HG03575 (cell line): ENCODE results near the gene ING3.
"Not testable (repeated sequence)": the region's sequence is repeated elsewhere in the genome, so short reads cannot be mapped to it uniquely, and the experiment has no call there.

Source experiments
- ATAC-seq: cut with Tn5 transposase; IDR thresholded peaks from one replicate; pipeline ENCODE4 v1.9.1; 2021; ENCODE audit not compliant: unreplicated experiment, insufficient number of reproducible peaks, low FRiP score; ENCODE audit errors: extremely low read depth

The ING3 gene

DNA sequence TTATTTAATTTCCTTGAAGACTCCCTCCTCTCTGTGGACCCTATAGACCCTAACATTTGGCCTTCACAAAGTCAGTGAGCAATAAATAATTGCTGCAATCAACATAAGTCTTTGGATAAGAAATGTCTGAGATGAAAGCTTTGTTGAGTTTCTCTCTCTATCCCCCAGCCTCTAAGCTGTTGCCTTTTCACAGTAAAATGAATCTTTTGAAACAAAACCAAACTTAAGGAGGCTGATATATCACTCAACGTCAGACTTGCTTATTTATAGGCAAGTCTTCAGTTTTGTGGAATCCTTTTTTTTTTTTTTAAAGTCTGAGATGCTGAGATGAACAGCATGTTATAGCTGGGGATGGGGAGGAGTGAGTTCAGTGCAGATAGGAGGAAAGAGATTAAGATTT is 47.9 kb downstream of the ING3 start:
- ATAC-seq, result no peak

DNA sequence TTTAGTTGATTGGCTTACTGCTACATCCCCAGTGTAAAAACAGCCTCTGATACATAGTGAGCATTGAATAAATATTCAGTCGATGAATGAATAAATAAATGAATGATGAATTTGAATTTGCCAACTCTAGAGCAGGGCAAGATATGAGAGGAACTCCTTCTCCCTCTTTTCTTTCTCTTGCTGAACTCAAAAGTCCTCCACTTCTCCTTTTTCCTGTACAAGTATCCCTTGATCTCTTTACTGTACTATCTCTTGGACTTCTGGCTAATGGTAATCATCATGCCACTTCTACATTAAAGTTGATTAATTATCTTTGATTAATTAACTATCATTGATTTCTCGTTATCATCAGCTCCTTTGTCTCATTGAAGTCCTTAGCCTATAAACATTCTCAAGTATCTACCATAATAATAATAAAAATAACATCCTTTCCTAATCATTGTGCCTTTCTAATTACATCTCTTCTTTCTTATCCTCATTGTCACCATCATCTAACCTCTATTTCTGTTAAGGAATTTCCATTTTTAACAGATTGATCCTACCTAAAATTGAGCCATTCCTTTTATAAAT is 48.5 kb downstream of the ING3 start:
- ATAC-seq, result no peak

DNA sequence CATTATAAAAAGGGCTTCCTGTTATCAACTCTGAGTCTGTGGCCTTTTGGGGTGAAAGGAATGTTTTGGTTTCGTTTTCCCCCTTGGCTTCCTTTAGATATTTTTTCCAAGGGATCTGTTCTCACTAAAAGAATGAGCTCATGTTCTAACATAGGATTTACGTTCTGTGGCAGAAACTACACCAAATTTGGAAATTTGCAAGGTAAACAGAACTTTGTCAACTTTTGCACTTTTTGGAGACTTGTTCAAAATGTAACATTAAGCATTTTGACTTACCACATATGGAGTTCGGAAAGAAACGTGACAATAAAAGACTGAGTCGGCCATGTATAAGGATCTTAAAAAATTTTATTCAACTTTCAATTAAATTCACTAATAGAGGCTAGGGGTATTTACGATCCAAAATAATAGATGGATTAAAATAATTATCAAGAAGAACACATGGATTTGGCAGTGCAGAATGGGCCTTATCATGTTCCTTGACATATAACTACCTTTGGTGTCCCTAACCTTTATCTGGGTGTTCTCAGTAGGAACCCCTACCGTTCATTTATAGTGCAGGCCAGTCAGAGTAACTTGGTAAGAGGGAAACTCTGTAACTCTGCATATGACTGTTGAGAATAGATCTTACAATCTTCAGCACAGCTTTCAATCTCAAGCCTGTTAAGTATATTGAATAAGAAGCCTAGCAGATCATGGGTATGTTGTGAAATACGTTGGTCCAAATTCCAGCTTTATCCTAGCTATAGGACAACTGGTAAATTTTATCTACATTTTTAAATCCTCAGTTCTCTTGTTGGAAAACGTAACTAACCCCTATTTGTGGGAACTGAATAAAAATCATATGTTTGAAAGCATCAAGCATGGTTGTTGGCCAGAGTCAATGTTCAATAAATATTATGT is 49.8 kb downstream of the ING3 start:
- no peak for ATAC-seq

DNA sequence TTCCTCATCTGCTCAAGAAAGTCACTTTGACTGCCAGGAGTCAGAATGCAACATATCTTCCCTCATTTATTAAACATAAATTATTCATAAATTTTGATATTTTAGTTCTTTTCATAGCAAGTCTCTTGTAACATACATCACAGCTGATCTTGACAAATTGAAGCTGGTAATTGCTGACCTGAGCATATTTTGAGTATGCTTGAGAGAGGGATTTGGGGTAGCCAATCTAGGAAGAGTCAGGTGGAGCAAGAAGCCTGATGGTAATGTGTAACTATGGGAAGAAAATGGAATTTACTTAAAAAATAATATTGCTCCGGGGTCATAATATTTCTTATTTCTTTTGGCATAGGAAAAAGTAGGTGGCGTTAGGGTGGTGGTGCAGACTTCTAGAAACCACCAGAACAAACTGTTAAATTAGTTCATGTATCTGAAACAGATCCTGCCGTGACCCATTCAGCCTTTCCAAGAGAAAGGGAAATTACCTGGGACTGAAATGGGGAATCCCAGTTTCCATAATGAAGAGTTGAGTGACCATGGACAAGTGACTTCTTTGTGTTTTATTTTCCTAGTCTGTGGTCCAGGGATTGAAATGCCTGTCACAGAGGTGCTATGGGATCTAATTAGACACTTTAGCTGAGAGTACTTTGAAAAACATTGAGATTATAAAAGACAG is 50.8 kb downstream of the ING3 start:
- ATAC-seq, result no peak

DNA sequence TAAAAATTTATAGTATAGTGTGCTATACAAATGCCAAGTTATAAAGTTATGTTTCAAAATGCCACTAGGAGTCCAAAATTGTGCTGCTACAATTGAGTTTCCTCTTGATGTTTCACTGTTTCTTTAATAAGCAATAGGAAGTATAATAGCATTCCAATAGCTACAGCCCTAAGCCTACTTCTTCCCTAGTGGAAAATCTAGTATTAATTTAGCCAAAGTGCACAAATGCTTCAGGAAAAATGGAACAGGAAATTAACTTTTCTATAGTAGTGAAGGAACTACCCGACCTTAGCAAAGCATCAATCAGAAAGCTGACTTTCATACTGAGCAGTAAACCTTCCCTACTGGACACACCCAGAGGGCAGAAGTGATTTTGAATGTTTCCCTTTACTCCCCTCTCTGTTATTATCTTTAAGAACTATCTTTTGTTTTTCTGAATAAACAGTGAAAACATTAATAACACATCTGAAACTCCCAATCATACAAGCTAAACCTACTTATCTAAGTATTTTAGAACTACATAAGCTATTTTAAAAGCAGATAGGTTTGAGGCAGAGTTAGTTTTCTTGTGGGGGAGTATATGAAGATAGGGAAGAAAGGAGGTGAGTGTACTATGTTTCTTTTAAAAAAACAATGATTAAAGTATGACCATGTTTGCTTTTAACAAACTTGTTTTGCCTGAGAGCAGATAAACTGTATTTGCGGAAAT is 51.6 kb downstream of the ING3 start:
- ATAC-seq, result no peak

DNA sequence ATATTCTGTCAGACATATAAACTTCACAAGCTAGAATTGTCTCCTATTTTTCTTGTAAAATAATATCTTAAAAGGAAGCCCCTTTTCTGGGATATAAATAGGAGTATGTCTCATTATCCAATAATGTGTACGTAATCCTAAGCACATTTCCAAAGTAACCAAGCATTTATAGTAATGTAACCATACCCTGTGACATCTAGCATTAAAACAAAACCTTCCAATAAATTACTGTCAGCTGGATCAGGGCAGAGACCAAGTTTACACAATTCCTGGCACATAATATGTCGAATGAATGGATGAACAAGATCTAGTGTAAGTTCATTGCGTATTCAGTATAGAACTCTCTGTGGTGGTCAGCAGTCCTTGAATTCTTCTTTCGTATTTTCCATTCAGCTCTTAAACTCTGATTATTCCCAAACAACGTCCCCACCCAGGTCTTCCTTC is 52.2 kb downstream of the ING3 start:
- no peak for ATAC-seq

DNA sequence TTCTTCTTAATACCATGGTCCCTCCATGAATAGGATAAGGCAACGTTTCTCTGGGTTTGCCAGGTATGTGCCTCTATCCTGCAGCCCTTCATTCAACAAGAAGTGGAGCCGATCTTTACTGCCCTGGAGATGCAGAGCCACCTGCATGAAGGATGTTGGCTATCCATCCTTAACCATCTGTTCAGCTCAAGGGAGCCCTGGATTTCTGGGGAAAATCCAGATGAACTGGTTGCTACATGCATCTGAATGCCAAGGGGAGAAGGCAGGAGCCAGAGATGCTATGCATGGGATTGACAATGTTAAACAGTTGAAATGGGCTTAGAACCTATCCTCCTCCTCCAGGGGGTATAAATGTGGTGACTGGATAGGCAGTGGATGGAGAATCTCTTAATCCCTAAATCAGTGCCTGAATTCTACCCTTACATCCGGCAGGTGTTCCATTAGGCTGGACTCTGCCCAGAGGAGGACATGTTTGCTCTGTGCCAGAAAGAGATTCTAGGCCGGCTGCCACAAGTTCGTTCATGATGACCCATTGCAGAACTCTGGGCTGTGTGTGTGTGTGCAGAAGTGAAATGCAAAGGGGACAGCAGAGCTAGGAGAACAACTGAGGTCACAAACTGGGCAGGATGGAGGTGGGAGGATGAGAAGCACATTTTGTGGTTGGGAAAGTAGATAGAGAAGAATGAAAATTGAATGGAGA is 53.6 kb downstream of the ING3 start:
- ATAC-seq, result no peak

DNA sequence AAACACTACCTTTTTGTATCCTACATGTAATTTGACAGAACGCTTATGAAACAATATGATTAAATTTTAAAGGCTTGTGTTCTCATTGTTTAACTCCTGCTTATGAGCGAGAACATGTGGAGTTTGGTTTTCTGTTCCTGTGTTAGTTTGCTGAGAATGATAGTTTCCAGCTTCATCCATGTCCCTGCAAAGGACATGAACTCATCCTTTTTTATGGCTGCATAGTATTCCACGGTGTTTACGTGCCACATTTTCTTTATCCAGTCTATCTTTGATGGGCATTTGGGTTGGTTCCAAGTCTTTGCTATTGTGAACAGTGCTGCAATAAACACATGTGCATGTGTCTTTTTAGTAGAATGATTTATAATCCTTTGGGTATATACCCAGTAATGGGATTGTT is 54.5 kb downstream of the ING3 start:
- not testable (repeated sequence) for ATAC-seq

DNA sequence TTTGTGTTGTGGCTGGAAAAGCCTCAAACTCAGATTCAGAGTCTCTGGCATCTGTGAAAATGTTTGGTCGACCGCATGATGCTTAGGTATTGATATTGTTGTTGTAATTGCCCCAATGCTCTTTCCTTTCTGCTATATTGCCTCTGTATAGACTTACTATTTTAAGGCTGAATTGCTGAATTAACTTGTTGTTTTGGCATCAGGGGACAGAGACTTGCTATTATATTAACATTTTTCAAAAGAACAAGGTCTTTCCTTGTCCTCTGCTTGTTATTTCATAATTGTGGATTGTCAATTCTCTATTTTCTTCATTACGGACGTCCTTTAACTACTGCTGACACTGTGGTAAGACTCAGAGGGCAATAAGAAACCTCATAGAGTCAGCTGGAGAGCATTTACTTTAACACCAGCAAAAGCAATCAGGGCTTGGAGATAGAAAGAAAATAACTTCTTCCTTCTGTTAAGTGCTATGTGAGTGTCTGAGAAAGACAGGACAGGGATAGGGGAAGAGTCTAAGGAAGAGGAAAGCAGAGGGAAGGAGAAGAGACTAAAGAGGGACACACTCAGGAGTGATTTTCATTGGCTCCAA is 55.5 kb downstream of the ING3 start:
- ATAC-seq, result no peak

DNA sequence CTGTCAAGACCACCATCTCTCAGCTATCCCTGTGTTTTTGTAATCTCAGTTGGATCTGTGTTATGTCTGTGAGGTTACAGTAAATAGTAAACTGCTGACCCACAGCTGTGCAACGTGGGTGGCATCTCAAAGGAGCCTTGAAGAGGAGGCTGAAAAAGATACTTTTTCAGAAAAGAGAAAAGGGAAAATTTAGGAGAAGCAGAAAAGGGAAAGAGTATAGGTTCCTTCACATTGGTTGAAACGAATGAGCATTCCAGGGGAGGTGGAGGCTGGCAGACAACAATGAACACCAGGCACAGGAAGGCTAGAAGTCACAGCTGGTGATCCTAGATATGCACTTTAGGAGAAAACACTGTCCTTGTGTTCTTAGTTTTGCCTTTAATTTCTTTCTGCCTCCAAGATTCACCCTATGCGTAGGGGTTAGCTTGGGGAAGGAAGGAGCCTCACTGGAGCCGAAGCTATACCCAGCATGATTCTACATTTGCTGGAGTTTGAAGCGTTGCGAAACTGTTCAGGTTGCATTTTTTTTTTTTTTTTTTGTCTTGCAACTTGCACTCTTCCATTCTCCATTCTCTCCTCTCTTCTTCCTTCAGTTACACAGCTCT is 56.2 kb downstream of the ING3 start:
- no peak for ATAC-seq

DNA sequence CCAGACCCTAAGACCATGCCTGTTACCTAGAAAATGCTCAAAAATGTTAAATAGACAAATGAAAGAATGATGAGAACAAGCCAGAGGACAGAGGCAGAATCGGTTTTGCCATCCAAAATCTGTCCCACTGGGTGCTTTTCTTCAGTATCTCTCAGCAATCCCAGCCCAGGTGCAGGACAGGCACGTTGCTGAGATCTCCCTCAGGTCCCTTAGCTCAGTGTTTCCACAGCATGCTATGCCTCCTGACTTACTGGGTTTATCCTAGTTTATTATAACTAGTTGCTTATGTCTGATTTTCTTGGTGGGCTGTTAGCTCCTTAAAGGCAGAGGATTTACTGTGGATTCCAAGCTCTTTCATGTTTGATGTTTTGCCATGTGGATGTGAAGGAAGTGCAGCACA is 58.2 kb downstream of the ING3 start:
- no peak for ATAC-seq

DNA sequence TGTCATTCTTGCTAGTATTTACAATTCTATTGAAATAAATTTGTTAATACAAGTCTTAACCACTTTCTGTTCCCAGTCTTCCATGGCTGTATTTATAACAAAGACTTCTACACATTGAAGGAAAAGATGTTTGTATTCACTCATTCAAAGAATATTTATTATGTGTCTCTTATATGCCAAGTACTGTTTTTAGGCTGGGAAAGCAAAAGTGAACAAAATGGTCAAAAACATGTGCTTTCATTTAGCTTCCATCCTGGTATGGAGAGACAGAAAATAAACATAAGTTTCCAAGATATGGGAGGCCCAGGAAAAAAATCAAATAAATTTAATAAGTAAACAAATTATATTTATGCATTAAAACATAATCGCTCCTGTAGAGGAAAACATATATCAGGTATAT is 60.8 kb downstream of the ING3 start:
- no peak for ATAC-seq

DNA sequence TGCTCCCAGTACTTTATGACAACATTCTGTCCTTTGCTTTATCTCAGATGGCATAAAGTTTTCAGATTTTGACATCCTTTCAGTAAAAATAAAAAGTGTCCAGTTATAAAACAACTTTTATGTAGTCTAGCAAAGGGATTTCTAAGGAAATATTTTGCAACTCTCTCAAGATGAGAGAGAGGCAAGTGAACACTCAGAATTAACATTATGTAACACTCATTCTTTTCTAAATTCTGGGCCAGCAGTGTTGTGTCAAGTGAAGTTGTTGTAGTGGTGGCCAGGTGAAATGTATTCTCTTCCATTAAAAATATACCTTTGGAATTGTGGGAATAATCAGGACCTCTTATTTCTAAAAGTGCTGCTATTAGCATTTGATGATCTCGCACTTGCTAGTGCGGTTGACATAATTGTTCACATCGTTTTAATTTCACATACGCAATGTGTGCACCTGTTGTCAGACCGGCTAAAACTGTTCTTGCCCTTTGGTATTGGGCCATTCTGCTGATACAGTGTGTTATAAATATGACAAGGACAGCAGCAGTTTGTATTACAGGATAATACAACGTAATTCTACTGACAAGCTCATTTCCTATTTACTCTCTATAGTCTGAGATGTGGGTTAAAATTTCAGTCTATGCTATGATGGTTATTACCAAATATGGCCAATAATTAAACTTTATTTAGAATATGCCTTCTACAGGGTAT is 61.7 kb downstream of the ING3 start:
- no peak for ATAC-seq

DNA sequence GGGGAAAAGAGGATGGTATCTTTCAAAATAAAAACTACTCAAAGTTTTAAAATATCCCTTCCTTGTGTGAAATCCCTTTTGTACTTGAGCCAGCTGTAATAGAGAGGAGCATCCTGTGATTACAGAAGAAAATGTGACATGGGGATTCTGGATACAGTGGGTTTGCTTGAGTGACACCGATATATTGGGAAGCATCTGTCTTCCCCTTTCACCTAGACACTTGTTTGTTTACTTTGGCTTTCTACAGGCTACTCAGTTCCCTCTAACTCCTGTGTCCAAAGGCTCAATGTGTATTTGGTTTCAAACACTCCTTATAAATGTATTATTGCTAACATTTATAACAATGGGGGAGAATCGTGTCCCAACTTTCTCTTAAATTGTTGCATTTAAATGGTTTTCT is 62.3 kb downstream of the ING3 start:
- ATAC-seq, result no peak

DNA sequence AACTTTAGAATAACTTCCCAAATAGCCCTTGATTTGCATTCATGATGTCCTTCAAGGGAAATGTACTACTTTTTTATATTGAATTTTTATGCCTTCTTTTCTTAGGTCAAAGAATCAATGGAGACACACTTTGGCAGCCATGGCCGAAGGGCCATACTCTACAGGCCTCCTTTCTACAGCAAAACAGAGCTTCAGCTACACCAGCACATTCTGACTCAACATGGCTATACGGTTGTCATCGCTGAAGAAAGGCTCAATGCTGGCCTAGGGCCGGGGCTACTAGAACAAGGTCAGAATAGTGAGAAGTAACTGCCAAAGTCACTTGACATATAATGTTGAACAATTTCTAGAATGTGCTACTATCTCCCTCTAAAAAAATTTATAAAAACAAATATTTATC is 65.0 kb downstream of the ING3 start:
- ATAC-seq, result no peak

DNA sequence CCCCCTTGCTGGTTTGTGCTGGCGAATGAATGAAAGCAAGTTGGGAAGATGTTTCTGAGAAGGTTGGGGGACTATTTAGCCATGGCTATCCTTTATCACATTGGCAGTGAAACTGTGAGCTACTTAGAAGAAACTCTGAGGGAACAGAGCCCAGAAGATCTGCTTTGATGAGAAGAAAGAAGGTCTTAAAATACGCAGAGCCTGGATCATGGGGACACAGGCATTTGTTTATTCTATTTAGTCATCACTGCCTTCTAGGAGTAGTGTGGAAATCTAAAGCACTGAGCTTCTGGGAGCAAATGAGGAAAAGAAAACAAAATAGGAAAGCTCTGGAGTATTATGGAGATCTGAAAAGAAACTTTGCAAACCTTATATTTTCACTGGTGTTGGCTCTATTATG is 66.4 kb downstream of the ING3 start:
- no peak for ATAC-seq

DNA sequence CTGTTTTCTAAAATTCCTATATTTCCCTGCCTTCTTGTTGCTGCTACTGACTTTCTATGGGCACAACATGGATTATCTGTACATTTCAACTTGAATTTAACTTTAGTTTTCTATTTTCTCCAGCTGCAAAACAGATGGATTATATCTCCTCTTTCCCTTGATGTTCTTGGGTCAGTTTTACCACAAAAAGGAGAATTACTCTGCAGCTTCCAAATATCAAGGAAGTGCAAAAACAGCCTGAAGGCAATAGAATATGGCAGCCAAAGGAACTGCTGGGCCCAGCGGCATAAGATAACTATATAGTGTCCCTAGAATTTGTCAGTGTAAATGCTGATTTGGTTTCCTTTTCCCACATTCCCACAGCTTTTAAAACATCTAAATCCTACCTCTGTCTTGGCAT is 67.0 kb downstream of the ING3 start:
- ATAC-seq, result no peak

DNA sequence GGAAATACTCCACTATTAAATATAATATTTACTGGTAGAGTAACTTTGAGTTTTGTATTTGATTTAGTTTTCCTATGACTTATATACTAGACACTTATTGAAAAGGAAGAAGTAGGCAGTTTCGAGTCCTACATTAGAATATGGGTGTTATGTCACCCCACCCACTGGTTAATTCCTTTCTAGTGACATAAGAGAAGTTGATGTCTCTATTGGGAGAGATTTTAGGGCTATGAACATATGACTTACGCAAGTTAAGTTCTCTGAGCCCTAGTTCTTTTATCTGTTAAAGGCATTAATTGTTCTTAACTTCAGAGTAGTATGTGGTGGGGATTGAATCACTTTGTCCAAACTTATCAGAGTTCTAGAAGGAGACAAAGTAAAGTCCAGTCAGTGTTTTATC is 68.4 kb downstream of the ING3 start:
- no peak for ATAC-seq
